ENCODE data around the gene ADD1.

GRCh38 chr4:2891294-2891693, 47.6 kb downstream of the ADD1 start:
- TF ChIP-seq, protein P1, sequence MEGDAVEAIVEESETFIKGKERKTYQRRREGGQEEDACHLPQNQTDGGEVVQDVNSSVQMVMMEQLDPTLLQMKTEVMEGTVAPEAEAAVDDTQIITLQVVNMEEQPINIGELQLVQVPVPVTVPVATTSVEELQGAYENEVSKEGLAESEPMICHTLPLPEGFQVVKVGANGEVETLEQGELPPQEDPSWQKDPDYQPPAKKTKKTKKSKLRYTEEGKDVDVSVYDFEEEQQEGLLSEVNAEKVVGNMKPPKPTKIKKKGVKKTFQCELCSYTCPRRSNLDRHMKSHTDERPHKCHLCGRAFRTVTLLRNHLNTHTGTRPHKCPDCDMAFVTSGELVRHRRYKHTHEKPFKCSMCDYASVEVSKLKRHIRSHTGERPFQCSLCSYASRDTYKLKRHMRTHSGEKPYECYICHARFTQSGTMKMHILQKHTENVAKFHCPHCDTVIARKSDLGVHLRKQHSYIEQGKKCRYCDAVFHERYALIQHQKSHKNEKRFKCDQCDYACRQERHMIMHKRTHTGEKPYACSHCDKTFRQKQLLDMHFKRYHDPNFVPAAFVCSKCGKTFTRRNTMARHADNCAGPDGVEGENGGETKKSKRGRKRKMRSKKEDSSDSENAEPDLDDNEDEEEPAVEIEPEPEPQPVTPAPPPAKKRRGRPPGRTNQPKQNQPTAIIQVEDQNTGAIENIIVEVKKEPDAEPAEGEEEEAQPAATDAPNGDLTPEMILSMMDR (optimal IDR thresholded peaks at IDR 0.05 in 1 of 3, IDR thresholded peaks at IDR 0.05 in 1 of 3, conservative IDR thresholded peaks at IDR 0.05 in 1 of 3; ENCODE audit: extremely low read depth in 1 of 3, insufficient read depth in 2 of 3, low read length in 3 of 3), result no peak
- TF ChIP-seq EZH2 (IDR thresholded peaks at IDR 0.05; ENCODE audit: low read length), result no peak
